ENCODE results near the gene NCOA5.
"Not testable (repeated sequence)": the region's sequence is repeated elsewhere in the genome, so short reads cannot be mapped to it uniquely, and the experiment has no call there.

NCOA5 gene

DNA sequence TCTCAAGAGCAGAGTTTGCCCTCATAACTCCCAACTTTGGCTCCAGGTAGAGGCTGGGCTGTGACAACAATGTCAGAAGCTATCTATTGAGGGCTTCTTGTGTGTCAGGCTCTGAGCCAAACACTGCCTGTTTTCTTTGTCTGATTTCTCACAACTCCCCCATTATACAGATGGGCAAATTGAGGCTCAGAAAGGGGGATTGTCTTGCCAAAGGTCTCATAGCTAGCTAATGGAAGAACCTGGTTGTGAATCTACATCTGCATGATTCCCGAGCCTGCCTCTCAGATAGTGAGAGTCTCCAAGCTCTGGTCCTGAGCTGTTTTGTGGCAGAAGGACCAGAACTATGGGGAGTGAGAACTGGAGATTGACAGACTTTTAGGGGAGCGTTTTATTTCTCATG lies 29.8 kb upstream of the NCOA5 start:
- DNase-seq: no peak

DNA sequence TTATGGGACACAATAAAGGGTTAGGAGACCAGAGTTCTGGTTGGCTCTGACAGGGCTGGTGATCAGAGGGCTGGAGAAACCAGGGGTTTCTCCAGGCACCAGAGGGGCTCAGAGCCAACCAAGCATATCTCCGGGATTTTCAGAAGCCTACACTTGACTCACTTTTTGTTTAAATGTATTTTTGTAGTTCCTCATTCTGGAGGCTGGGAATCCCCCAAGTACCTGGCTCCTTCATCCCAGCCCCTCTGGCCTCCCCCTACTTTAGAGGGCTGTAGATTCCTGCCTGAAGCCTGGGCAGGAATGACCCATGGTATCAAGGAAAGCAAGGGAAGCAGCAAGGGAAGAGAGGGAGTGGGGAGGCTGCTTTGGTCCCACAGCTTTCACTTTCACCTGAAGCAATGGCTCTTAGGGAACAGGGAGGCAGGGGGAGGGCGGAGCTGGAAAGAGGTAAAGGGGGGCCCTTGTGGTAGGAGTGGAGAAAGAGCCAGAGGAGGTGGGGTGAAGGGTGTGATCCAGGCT lies 29.3 kb upstream of the NCOA5 start:
- DNase-seq: no peak

DNA sequence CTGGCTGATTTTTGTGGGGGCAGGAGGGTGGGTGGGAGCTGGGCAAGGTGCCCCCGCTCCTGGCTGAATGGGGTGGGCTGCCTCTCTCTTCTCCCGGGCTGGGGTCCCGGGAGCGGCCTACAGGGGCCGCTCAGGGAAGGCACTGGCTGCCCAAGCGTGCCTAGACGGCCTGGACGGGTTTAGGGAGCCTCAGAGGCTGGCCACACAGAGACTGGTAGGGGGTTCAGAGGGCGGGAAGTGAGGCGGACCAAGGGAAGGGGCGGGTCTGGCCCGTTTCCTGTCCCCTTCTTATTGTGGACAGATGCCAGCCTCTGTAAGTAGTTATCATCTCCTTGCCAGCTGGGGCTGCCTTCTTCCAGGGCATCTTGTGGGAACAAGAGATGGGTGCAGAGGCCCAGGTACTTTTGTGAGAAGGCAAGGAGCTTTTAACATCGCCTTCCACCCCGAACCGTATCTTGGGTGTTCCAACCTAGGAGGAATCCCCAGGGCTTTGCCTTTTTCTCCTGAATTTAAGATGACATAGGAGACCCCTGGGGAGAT lies 28.8 kb upstream of the NCOA5 start:
- DNase-seq: no peak

DNA sequence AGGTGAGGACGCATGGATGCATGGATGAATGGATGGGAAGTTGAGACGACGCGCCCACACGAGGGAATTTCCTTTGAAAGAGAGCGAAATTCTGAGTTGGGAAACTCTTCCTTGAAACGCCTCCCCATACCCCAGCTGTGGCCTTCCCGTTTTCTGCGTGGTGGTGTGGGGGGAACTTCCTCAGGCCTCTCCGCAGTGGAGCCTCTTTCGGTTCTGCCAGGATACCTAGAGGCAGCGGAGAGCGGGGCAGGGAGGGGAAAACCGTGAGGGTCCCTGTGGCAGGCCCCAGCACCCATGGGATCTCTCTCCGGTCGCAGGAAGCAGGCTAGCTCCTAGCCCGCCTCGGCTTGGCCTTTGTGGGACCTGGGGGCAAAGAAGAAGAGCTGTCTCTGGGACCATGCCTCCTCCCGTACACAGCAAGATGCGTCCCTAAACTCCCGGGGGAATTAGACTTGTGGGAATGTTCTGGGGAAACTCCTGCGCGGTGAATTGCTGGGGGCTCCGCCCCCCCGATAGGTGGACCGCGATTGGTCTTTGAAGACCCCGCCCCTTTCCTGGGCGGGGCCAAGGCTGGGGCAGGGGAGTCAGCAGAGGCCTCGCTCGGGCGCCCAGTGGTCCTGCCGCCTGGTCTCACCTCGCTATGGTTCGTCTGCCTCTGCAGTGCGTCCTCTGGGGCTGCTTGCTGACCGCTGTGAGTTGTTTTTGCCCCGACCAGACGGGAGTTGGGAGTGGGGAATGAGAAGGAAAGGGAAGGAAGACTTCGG lies 28.1 kb upstream of the NCOA5 start, which contains the start of gene CD40:
CD40 (plus strand) TSS at position 611 of the 764 bp plus-strand sequence; CDS start at position 641, 30 bp downstream.
- no peak for DNase-seq

DNA sequence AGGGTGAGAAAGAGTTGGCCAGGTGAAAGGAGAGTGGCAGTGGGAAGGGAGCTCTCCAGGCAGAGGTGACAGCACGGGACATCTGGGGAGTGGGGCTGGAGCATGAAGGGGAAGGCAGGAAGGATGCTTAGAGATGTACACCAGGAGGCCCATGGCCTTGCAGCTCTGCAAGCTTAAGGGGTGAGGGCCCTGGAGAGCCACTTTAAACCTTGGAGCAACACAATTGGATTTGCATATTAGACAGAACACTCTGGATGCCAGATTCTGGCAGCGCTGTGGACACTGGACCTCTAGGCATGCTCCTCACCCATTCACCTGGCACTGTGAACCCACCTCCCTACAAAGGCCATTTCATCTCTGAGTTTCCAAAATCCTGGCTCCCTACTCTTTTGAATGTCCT lies 24.7 kb upstream of the NCOA5 start:
- DNase-seq: no peak

DNA sequence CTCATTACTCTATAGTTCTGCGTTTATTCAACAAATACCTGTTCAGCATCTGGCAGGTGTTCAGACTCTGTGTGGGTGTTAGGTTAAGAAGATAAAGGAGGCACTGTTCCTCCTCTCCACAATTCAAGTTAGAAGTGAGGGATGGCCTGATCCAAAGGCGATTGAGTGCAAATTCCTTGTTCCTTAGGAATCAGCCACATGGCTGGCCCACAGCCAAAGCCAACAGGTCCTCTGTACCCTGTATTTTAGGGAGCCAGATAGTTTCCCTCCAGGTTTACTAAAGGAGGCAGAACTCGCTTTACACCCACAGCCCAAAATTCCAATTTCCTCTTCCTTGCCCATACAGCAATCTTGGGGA lies 23.3 kb upstream of the NCOA5 start:
- DNase-seq: no peak

DNA sequence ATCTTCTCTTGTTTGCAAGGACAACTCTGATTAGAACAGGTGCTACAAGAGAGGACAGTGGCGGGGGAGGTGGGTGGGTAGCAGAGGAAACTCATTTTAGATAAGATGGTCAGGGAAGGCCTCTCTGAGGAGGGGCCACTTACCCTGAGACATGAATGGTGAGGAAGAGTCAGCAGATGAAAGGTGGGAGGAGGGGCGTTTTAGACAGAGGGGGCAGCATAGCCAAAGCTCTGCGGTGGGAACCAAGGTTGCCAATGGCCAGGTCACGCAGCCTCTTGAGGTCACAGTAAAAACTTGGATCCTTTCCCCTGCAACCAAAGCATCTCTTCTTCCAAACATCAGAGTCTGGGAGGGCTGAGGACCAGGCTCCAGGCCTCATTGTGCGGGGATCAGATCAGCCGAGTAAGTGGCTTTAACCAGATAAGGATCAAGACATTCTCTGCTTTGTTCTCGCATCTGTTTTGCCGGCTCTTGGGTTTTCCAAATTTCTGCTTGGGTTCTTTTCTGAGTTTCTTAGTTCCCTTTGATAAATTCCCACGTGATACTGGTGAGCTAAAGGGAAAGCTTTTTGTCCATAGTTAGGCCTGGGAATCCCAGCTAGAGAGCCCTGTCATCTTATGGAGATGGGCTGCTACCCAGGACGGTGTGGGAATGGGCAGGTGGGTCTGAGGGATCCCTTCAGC lies 22.8 kb upstream of the NCOA5 start:
- DNase-seq: no peak

DNA sequence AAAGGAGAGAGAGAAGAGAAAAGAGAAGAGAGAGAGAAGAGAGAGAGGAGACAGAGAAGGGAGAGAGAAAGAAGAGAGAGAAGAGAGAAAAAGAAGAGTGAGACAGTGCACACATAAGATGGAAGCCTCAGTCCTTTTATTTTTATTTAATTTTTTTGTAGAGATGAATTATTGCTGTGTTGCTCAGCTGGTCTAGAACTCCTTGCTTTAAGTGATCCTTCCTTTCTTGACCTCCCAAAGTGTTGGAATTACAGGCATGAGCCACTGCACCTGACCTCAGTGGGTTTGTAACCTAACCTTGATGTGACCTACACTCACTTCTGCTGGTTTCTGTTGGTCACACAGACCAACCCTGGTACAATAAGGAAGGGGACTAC lies 22.1 kb upstream of the NCOA5 start:
- no peak for DNase-seq

DNA sequence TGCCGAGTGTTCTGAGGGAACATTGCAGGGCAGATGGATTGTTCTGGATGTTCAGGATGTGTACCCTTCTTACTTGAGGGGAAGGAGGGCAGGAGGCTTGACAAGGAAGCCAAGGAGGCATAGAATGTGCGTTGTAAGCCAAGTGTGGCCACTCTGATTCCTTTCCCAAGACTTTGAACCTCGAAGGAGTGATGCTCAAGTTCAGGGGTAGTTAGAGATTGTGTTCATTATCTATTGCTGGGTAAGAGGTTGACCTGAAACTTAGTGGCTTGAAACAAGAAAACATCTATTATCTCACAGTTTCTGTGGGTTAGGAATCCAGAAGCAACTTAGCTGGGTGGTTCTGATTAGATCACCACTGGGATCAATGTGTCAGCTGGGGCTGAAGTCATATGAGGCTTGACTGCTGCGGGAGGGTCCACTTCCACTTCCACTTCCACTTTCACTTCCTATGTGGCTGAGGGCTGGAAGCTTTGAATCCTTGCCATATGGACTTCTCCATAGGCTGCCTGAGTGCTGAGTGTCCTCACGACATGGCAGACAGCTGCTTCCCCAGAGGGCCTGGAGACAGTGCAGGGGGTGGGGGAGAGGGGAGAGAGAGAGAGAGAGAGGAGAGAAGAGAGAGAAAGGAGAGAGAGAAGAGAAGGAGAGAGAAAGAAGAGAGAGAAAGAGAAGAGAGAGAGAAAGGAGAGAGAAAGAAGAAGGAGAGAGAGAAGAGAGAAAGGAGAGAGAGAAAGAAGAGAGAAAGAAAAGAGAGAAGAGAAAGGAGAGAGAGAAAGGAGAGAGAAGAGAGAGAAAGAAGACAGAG lies 21.5 kb upstream of the NCOA5 start:
- no peak for DNase-seq

DNA sequence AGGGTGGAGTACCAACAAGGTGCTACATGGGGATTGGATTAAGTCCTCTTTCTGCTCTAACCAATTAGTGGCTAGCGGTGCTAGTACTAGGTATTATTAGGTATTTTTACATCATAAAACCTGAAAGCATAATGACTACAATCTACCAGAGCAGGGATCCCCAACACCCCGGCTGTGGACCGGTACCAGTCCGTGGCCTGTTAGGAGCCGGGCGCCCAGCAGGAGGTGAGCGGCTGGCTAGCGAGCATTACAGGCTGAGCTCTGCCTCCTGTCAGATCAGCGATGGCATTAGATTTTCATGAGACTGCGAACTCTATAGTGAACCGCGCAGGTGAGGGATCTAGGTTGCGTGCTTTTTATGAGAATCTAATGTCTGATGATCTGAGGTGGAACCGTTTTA lies 19.2 kb upstream of the NCOA5 start:
- DNase-seq: no peak

DNA sequence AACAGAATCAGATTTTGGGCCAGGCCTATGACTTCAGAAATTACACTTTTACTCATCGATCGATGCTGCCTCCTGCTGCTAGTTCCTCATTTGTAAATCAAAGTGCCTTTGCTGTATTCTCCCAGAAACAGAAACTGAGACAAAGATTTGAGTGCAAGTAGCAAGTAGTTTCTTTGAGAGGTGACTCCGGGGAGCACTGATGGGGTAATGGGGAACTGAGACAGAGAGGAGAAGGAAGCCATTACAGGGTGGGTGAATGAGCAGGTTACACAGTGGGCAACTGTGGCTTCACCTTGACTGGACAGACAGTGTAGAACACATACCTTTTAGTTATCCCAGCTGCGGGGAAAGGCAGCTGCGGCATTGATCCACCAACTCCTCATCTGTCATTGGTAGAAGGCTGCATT lies 18.7 kb upstream of the NCOA5 start:
- no peak for DNase-seq

DNA sequence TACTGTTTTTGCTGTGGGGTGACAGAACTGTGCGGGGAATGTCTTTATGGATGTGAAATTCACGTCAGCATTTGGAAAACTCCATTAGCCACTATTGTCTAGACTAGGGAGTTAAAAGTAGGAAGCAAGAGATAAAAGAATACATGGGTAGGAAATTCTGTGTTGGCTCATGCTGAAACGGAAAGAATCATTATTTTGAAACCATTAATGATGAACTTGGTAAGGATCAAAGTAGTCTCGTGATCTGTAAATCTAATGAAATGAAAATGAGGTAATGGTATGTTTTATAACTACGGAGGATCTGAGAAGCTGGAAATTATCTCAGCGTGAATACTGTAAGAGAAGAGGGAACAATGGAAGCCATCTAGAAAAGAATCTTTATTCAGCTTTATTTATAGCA lies 17.3 kb upstream of the NCOA5 start:
- DNase-seq: no peak

DNA sequence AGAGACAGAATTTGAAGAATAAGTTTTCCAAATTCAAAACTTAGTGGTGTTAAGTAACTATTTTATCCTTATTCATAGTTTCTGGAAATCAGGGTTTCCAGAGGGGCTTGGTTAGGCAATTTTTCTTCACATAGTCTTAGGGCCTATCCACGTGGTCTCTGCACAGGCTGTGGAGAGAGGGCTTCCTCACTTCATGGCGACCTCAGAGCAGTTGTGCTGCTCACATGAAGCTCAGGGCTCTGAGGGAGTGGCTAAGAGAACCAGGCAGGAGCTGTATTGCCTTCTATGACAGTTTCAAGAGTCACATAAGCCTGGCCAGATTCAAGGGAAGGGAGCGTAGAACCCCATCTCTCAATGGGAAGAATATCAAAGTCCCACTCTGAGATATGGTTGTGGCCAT lies 14.5 kb upstream of the NCOA5 start:
- no peak for DNase-seq

DNA sequence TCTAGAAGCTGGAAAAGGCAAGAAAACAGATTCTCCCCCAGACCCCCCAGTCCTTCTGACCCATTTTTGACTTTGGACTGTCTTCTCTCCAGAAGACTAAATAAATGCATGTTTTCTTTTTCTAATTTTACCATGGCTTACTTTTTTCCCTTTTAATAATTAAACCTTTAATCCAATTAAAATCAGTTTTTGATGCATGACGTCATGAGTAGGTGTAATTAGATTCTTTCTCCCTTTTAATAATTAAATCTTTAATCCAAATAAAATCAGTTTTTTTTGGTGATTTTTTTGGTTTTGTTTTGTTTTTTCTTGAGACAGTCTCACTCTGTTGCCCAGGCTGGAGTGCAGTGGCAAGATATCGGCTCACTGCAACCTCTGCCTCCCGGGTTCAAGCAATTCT lies 13.2 kb upstream of the NCOA5 start:
- no peak for DNase-seq

DNA sequence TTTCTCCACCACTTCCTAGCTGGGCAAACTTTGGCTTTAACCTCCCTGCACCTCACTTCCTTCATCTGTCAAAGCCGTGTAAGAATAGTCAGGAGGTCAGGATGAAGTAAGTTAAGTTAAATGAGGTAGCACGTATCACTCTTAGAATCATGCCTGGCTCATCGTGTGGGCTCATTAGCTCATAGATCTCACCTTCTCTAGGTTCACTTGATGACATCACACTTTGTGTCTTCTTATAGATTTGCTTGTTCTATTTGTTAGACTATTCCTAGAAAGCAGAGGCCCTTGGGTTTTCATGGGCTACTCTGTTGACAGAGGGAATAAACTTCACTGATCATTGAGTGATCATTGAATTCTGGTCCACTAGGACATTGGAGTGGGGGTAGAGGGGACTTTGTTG lies 12.2 kb upstream of the NCOA5 start:
- no peak for DNase-seq

DNA sequence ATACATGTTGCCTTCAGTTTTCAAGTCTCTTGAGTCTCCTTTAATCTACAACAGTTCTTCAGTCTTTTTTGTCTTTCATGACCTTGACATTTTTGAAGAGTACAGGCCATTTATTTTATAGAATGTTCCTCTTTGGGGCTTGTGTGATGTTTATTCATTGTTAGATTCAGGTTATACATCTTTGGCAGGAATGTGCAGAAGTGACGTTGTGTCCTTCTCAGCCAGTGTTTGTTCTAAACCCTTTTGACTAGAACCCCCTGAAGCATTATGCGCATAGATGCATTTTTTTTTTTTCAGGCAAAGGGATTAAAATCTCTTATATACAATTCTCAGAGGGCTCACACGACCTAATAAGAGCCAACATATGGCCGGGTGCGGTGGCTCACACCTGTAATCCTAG lies 11.2 kb upstream of the NCOA5 start:
- no peak for DNase-seq

DNA sequence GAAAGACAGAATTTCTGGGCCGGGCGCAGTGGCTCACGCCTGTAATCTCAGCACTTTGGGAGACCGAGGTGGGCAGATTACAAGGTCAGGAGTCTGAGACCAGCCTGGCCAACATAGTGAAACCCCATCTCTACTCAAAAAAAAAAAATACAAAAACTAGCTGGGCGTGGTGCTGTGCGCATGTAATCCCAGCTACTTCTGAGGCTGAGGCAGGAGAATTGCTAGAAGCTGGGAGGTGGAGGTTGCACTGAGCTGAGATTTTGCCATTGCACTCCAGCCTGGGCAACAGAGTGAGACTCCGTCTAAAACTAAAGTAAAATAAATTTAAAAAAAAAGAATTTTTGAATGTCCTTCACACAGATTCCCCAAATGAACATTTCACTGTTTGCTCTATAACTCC lies 10.7 kb upstream of the NCOA5 start:
- not testable (repeated sequence) for DNase-seq

DNA sequence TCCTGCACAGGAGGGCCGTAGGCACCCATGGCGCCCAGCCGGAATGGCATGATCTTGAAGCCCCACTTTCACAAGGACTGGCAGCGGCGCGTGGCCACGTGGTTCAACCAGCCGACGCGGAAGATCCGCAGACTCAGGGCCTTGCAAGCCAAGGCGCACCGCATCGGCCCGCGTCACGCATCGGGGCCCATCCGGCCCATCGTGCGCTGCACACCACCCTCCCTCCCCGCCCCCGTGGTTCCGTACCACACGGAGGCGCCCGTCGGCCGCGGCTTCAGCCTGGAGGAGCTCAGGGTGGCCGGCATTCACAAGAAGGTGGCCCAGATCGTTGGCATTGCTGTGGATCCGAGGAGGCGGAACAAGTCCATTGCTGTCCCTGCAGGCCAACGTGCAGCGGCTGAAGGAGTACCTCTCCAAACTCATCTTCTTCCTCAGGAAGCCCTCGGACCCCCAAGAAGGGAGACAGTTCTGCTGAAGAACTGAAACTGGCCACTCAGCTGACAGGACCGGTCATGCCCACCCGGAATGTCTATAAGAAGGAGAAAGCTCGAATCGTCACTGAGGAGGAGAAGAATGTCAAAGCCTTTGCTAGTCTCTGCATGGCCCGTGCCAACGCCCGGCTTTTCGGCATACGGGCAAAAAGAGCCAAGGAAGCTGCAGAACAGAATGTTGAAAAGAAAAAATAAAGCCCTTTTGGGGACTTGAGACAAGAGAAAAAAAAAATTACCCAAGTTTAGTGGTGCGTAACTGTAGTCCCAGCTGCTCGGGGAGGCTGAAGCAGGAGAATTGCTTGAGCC lies 9.9 kb upstream of the NCOA5 start:
- DNase-seq: no peak

DNA sequence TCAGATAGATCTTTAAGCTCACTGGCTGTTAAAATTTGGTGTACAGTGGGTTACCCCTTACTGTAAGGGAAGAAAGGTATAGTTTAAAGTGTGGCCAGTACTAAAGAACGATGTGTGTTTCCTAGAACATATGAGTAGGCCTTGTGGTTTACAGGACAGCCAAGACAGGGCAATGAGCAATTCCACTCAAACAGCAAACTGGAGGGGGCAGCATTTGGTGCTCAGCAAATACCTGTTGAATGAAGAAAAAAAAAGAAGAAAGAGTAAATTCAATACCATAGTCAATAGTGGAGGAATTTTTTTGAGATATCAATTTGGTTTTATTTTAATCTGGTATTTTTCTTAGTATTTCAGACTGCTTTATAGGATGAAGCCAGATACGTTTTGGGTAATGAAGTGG lies 3.8 kb upstream of the NCOA5 start:
- DNase-seq: no peak

DNA sequence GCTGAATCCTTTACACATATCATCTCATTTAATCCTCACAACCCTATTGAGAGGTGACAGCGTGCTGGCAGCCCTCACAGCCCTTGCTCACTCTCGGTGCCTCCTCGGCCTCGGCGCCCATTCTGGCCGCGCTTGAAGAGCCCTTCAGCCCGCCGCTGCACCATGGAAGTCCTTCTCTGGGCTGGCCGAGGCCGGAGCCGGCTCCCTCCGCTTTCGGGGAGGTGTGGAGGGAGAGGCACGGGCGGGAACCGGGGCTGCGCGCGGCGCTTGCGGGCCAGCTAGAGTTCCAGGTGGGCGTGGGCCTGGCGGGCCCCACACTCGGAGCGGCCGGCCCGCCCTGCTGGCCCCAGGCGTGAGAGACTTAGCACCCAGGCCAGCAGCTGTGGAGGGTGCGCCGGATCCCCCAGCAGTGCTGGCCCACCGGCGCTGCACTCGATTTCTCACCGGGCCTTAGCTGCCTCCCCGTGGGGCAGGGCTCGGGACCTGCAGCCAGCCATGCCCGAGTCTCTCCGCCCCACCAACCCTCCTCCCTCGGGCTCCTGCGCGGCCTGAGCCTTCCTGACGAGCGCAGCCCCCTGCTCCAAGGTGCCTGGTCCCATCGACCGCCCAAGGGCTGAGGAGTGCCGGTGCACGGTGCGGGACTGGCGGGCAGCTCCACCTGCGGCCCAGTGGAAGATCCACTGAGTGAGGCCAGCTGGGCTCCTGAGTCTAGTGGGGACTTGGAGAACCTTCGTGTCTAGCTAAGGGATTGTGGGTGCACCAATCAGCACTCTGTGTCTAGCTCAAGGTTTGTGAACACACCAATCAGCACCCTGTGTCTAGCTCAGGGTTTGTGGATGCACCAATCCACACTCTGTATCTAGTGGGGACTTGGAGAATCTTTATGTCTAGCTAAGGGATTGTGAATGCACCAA lies 2.1 kb upstream of the NCOA5 start:
- not testable (repeated sequence) for DNase-seq

DNA sequence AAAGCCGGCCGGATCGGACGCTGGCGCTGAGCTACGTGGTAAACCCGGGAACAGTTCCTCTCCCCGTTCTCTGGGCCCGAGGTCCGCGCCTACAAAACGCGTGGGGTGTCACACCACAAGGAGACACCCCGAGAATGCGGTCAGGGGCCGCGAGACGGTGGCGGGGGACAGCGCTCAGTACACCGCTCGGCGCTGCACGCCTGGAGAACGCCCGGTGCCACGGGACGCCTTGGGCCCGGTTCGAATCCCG lies 670 bp downstream of the NCOA5 start:
- DNase-seq: no peak

All from cortex of kidney (tissue), 1 donor.